ENCODE measurements around the gene DSN1. TPM values are rescaled to one million over a fixed set of nuclear protein-coding genes. Genes with fewer than 3 reads are reported as not detected.

DSN1 gene
- total and polyA plus RNA-seq, 9 of the 15 experiments (the other 6 are each of a cell fraction or from before 2014, with no cell fraction given): 23.3 to 45.3 (median 31.1) TPM

DNA sequence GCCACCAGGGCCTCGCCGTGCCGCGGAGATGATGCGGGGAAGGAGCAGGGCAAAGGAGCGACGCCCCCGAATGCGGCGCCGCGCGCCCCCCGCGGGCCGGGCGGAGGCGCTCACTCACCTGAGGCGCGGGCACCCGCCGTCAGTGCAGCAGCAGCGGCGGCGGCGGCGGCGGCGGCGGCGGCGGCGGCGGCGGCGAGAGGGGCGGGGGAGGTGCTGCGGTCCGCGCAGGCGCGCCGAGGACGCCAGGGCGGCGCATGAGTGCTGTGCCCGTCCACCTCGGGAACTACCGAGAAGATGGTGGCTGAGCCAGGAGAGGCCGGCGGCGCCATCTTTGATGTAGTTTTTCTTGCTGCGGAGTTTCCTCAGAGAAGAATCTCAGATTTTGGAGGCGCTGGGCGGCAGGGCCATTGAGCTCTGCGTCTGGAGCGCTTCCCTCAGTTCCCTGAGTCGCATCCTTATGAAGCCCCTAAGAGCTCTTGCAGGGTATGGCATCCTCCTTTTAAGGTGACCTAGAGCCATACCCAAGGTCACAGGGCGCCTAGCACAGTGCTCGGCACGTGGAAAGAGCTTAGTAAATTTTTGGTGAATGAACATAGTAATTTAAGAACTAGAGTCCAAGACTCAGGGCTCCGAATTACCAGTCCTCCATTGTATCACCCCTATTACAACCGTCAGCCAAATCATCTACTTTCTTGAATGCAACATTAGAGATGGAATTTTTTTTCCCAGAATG is 27.5 kb downstream of the DSN1 start, which contains the start of gene NDRG3 (continued):
- TF ChIP-seq, protein P1, sequence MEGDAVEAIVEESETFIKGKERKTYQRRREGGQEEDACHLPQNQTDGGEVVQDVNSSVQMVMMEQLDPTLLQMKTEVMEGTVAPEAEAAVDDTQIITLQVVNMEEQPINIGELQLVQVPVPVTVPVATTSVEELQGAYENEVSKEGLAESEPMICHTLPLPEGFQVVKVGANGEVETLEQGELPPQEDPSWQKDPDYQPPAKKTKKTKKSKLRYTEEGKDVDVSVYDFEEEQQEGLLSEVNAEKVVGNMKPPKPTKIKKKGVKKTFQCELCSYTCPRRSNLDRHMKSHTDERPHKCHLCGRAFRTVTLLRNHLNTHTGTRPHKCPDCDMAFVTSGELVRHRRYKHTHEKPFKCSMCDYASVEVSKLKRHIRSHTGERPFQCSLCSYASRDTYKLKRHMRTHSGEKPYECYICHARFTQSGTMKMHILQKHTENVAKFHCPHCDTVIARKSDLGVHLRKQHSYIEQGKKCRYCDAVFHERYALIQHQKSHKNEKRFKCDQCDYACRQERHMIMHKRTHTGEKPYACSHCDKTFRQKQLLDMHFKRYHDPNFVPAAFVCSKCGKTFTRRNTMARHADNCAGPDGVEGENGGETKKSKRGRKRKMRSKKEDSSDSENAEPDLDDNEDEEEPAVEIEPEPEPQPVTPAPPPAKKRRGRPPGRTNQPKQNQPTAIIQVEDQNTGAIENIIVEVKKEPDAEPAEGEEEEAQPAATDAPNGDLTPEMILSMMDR (IDR thresholded peaks at IDR 0.05 in 2 of 3, conservative IDR thresholded peaks at IDR 0.05 in 1 of 3; ENCODE audit: insufficient read depth in 2 of 3, low read depth in 1 of 3, low read length in 3 of 3): peak in 1 of 3 experiments; percentile 30; a peak in 1 of 6 replicates
- TF ChIP-seq TAF1 (IDR thresholded peaks at IDR 0.05; ENCODE audit: control insufficient read depth, extremely low read depth, insufficient read depth, low read length, severe bottlenecking) (peak; percentile 53), RBM25 (IDR thresholded peaks at IDR 0.05; ENCODE audit: low read depth, low read length, severe bottlenecking) (no peak), HDAC1 (IDR thresholded peaks at IDR 0.05) (no peak), NFXL1 (CRISPR knock-in tag; IDR thresholded peaks at IDR 0.05) (no peak), EP300 (IDR thresholded peaks at IDR 0.05; ENCODE audit: low read length) (no peak), TEAD4 (IDR thresholded peaks at IDR 0.05; ENCODE audit: low read length) (no peak), TEAD4 (CRISPR knock-in tag; IDR thresholded peaks at IDR 0.05; ENCODE audit: borderline replicate concordance) (no peak), ZFP36 (IDR thresholded peaks at IDR 0.05; ENCODE audit: low read depth, low read length, partially characterized antibody) (no peak), KLF13 (tag; IDR thresholded peaks at IDR 0.05; ENCODE audit: borderline replicate concordance, low read depth) (no peak), ERF (CRISPR knock-in tag; IDR thresholded peaks at IDR 0.05) (no peak), TCFL5 (CRISPR knock-in tag; conservative IDR thresholded peaks at IDR 0.05) (no peak), ZBTB7A (IDR thresholded peaks at IDR 0.05; ENCODE audit: borderline replicate concordance, control insufficient read depth, low read depth, low read length) (peak; percentile 65; the same call in 1 of the 2 replicates), POLR2AphosphoS5 (IDR thresholded peaks at IDR 0.05; ENCODE audit: control insufficient read depth, insufficient read depth, low read depth, low read length) (0 out of 2 replicates have a peak, but pooled peaks have one; percentile 30), ZNF717 (CRISPR knock-in tag; IDR thresholded peaks at IDR 0.05) (no peak), ZBTB1 (CRISPR knock-in tag; IDR thresholded peaks at IDR 0.05; ENCODE audit: borderline replicate concordance, low read depth) (no peak), ZNF75A (CRISPR knock-in tag; IDR thresholded peaks at IDR 0.05) (no peak), CGGBP1 (CRISPR knock-in tag; IDR thresholded peaks at IDR 0.05) (no peak), HEY1 (CRISPR knock-in tag; IDR thresholded peaks at IDR 0.05; ENCODE audit: borderline replicate concordance) (no peak)
- TF ChIP-seq, protein P2, sequence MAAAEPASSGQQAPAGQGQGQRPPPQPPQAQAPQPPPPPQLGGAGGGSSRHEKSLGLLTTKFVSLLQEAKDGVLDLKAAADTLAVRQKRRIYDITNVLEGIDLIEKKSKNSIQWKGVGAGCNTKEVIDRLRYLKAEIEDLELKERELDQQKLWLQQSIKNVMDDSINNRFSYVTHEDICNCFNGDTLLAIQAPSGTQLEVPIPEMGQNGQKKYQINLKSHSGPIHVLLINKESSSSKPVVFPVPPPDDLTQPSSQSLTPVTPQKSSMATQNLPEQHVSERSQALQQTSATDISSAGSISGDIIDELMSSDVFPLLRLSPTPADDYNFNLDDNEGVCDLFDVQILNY (CRISPR knock-in tag; IDR thresholded peaks at IDR 0.05): no peak
- TF ChIP-seq, protein P3, sequence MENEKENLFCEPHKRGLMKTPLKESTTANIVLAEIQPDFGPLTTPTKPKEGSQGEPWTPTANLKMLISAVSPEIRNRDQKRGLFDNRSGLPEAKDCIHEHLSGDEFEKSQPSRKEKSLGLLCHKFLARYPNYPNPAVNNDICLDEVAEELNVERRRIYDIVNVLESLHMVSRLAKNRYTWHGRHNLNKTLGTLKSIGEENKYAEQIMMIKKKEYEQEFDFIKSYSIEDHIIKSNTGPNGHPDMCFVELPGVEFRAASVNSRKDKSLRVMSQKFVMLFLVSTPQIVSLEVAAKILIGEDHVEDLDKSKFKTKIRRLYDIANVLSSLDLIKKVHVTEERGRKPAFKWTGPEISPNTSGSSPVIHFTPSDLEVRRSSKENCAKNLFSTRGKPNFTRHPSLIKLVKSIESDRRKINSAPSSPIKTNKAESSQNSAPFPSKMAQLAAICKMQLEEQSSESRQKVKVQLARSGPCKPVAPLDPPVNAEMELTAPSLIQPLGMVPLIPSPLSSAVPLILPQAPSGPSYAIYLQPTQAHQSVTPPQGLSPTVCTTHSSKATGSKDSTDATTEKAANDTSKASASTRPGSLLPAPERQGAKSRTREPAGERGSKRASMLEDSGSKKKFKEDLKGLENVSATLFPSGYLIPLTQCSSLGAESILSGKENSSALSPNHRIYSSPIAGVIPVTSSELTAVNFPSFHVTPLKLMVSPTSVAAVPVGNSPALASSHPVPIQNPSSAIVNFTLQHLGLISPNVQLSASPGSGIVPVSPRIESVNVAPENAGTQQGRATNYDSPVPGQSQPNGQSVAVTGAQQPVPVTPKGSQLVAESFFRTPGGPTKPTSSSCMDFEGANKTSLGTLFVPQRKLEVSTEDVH (IDR thresholded peaks at IDR 0.05; ENCODE audit: low read depth, partially characterized antibody): no peak

Measured in K562 (cell line).